Activated B cell treated with CpG ODN at 0.5 μM for 24 hours (primary cell): ENCODE data around the gene ALAS1. TPM values are rescaled to one million over a fixed set of nuclear protein-coding genes. Genes with fewer than 3 reads are reported as not detected.

ENCODE experiments used
- ATAC-seq: fragments of 200-7000 bp; cut with Tn5 transposase; one replicate; pipeline ENCODE4 v1.10.0; 2021; ENCODE audit warnings: low read depth, mild to moderate bottlenecking, moderate library complexity
- CTCF ChIA-PET: fragments of 350-600 bp; sonication (Branson Sonifier 250); formaldehyde crosslinking; loops from one replicate; lab custom pipeline; 2021; ENCODE audit warnings: antibody characterized with exemption; lab: Charles Lee
- POLR2A ChIA-PET: fragments of 350-600 bp; sonication (Branson Sonifier 250); formaldehyde crosslinking; loops from one replicate; lab custom pipeline; 2021; ENCODE audit warnings: antibody characterized with exemption; lab: Charles Lee
- DNase-seq: peaks from one replicate; pipeline ENCODE4 v3.0.0; 2022
- H3K27ac Mint-ChIP-seq: one replicate; pipeline ENCODE4 v1.8.0; 2020; ENCODE audit warnings: mixed read lengths
- H3K27me3 Mint-ChIP-seq: one replicate; pipeline ENCODE4 v1.8.0; 2021; ENCODE audit warnings: mixed read lengths
- H3K36me3 Mint-ChIP-seq: one replicate; pipeline ENCODE4 v1.8.0; 2021; ENCODE audit warnings: low read depth, mixed read lengths
- H3K4me1 Mint-ChIP-seq: one replicate; pipeline ENCODE4 v1.8.0; 2021; ENCODE audit warnings: mixed read lengths
- H3K4me3 Mint-ChIP-seq: one replicate; pipeline ENCODE4 v1.8.0; 2020; ENCODE audit warnings: mild to moderate bottlenecking, mixed read lengths
- H3K9me3 Mint-ChIP-seq: one replicate; pipeline ENCODE4 v1.8.0; 2020; ENCODE audit warnings: mixed read lengths
- CTCF ChIP-seq: fragments of 200-600 bp; IDR thresholded peaks from one replicate; pipeline ENCODE4 v1.8.0; 2022; ENCODE audit warnings: antibody characterized with exemption, mild to moderate bottlenecking
- intact Hi-C: fragments of 100-400 bp; cut with micrococcal nuclease; formaldehyde crosslinking; loops from one replicate; pipeline ENCODE4 v1.15.1; 2024
- total RNA-seq: library from RNA; stranded (reverse); gene quantifications from 2 replicates; pipeline ENCODE4 v1.2.3, GENCODE V29; 2022

The ALAS1 gene
- total RNA-seq, 1 donor from 2014 or later, result 27.6 TPM

- ChIA-PET POLR2A (interaction anchor here (0.6 to 12.1 kb wide), 11 partner anchors 10 to 92 kb away, joined by 3 to 147 read pairs (median 4); partner anchors contain the start of genes GLYCTK, POC1A, TLR9 and WDR82), CTCF (interaction anchor here (1.1 to 1.2 kb wide), 3 partner anchors 14 to 26 kb away, joined by 3 to 6 read pairs (median 4); partner anchors contain the start of gene TLR9)
- ATAC-seq (no peak), DNase-seq (no peak)
- Mint-ChIP-seq H3K4me3 (peak overlapping the region; percentile 81), H3K9me3 (no peaks in the 10 kb centered on the region), H3K36me3 (peaks cover 30% of the 10 kb centered on the region), H3K4me1 (peaks cover 57% of the 10 kb centered on the region), H3K27ac (peak overlapping the region; percentile 68), H3K27me3 (no peaks in the 10 kb centered on the region)
- intact Hi-C loops, result no loop called here
- TF ChIP-seq CTCF, result no peak
These were observed 48.3 kb downstream of the ALAS1 start for GRCh38 chr3:52246264-52246620.

- Mint-ChIP-seq H3K27ac (peak overlapping the region; percentile 68), H3K36me3 (peaks cover 32% of the 10 kb centered on the region), H3K4me3 (peak overlapping the region; percentile 81), H3K27me3 (no peaks in the 10 kb centered on the region), H3K9me3 (no peaks in the 10 kb centered on the region), H3K4me1 (peaks cover 57% of the 10 kb centered on the region)
- CTCF ChIA-PET, result interaction anchor here (1.1 kb wide), 1 partner anchor 26 kb away, joined by 4 read pairs; no protein-coding TSS in a partner anchor
- no peak for ATAC-seq
- TF ChIP-seq CTCF, result no peak
- POLR2A ChIA-PET, result interaction anchor here (0.6 to 12.1 kb wide), 9 partner anchors 16 to 41 kb away, joined by 3 to 147 read pairs (median 8); partner anchors contain the start of genes GLYCTK, TLR9 and WDR82
- intact Hi-C loops, result no loop called here
- no peak for DNase-seq
These were observed 48.9 kb downstream of the ALAS1 start for GRCh38 chr3:52246728-52247408.

- peak overlapping the region; percentile 68 for H3K27ac Mint-ChIP-seq
- peaks cover 59% of the 10 kb centered on the region for H3K4me1 Mint-ChIP-seq
- POLR2A ChIA-PET, result interaction anchor here (0.7 to 12.1 kb wide), 6 partner anchors 9 to 41 kb away, joined by 5 to 147 read pairs (median 8); partner anchors contain the start of genes GLYCTK, TLR9, TWF2 and WDR82
- H3K27me3 Mint-ChIP-seq, result no peaks in the 10 kb centered on the region
- peaks cover 36% of the 10 kb centered on the region for H3K36me3 Mint-ChIP-seq
- intact Hi-C loops, result loop anchor here (1.0 kb wide), 1 partner anchor 8 kb away; the partner anchor contains the start of gene TWF2
- ATAC-seq, result no peak
- no peaks in the 10 kb centered on the region for H3K9me3 Mint-ChIP-seq
- CTCF ChIA-PET, result interaction anchor here (1.4 kb wide), 1 partner anchor 16 kb away, joined by 5 read pairs; no protein-coding TSS in a partner anchor
- no peak for TF ChIP-seq CTCF
- no peak for DNase-seq
- peak overlapping the region; percentile 81 for H3K4me3 Mint-ChIP-seq
These were observed 49.6 kb downstream of the ALAS1 start for GRCh38 chr3:52247409-52248164.

- peak overlapping the region; percentile 68 for H3K27ac Mint-ChIP-seq
- CTCF ChIA-PET, result interaction anchor here (1.4 kb wide), 1 partner anchor 17 kb away, joined by 5 read pairs; no protein-coding TSS in a partner anchor
- H3K4me3 Mint-ChIP-seq, result peak overlapping the region; percentile 19
- peaks cover 63% of the 10 kb centered on the region for H3K4me1 Mint-ChIP-seq
- H3K27me3 Mint-ChIP-seq, result no peaks in the 10 kb centered on the region
- DNase-seq (no peak), ATAC-seq (no peak)
- TF ChIP-seq CTCF, result no peak
- intact Hi-C loops, result loop anchor here (1.0 kb wide), 1 partner anchor 9 kb away; the partner anchor contains the start of gene TWF2
- POLR2A ChIA-PET, result interaction anchor here (0.7 to 12.1 kb wide), 5 partner anchors 9 to 40 kb away, joined by 5 to 147 read pairs (median 9); partner anchors contain the start of genes GLYCTK, TLR9, TWF2 and WDR82
- H3K9me3 Mint-ChIP-seq, result no peaks in the 10 kb centered on the region
- H3K36me3 Mint-ChIP-seq, result peaks cover 40% of the 10 kb centered on the region
These were observed 50.2 kb downstream of the ALAS1 start for GRCh38 chr3:52248165-52248541.
